CD4-positive, alpha-beta T cell (primary cell): Measurements from ENCODE around the gene SLC27A4. TPM values are rescaled to one million over a fixed set of nuclear protein-coding genes. Genes with fewer than 3 reads are reported as not detected.

Experiments
- ATAC-seq: fragments of 200-7000 bp; cut with Tn5 transposase; one replicate; pipeline ENCODE4 v1.10.0; 2022; ENCODE audit warnings: mild to moderate bottlenecking; ENCODE audit not compliant: poor library complexity
- CTCF ChIA-PET: fragments of 350-600 bp; sonication (Branson Sonifier 250); formaldehyde crosslinking; loops from one replicate; lab custom pipeline; 2021; ENCODE audit warnings: antibody characterized with exemption, inconsistent platforms; lab: Charles Lee
- POLR2A ChIA-PET: fragments of 350-600 bp; sonication (Branson Sonifier 250); formaldehyde crosslinking; loops from one replicate; lab custom pipeline; 2021; ENCODE audit warnings: antibody characterized with exemption, inconsistent platforms; lab: Charles Lee
- DNase-seq, 14 experiments: peaks; one replicate each; pipeline ENCODE4 v3.0.0-alpha.2; 2013 to 2020; ENCODE audit warnings: mixed read lengths in 2 of 14
- H3K27ac ChIP-seq, 2 donors: one replicate each; pipeline versions ENCODE4 v1.5.1 to v1.7.0; 2013; ENCODE audit warnings: low read length in 2 of 2, low read depth in 1 of 2, mild to moderate bottlenecking in 1 of 2
- H3K27me3 ChIP-seq, 2 experiments: 1 replicate in 1 of 2; 2 replicates in 1 of 2; pipeline versions ENCODE4 v1.6.1 to v1.7.0; 2013; ENCODE audit warnings: low read length in 2 of 2, control low read depth in 1 of 2, mild to moderate bottlenecking in 1 of 2, moderate library complexity in 1 of 2; ENCODE audit not compliant: insufficient read depth in 2 of 2, control insufficient read depth in 1 of 2
- H3K36me3 ChIP-seq: one replicate; pipeline ENCODE4 v1.6.1; 2013; ENCODE audit warnings: low read length, control low read depth; ENCODE audit not compliant: insufficient read depth
- H3K4me1 ChIP-seq: one replicate; pipeline ENCODE4 v1.6.1; 2013; ENCODE audit warnings: low read length, control low read depth; ENCODE audit not compliant: insufficient read depth
- H3K4me3 ChIP-seq: one replicate; pipeline ENCODE4 v1.5.1; 2013; ENCODE audit warnings: mild to moderate bottlenecking, low read length, moderate library complexity
- H3K9me3 ChIP-seq, 2 experiments: 1 replicate in 1 of 2; 2 replicates in 1 of 2; pipeline versions ENCODE4 v1.6.1 to v1.7.0; 2013; ENCODE audit warnings: low read length in 2 of 2, mild to moderate bottlenecking in 2 of 2, control low read depth in 1 of 2, moderate library complexity in 1 of 2; ENCODE audit not compliant: control insufficient read depth in 1 of 2, insufficient read depth in 1 of 2
- H3K27ac Mint-ChIP-seq: one replicate; pipeline ENCODE4 v1.8.0; 2020; ENCODE audit warnings: mixed read lengths
- H3K27me3 Mint-ChIP-seq: one replicate; pipeline ENCODE4 v1.8.0; 2021; ENCODE audit warnings: mixed read lengths
- H3K36me3 Mint-ChIP-seq: one replicate; pipeline ENCODE4 v1.8.0; 2021; ENCODE audit warnings: low read depth, mixed read lengths
- H3K4me1 Mint-ChIP-seq: one replicate; pipeline ENCODE4 v1.8.0; 2021; ENCODE audit warnings: low read depth, mixed read lengths
- H3K4me3 Mint-ChIP-seq: one replicate; pipeline ENCODE4 v1.8.0; 2020; ENCODE audit warnings: mild to moderate bottlenecking, mixed read lengths
- H3K9me3 Mint-ChIP-seq: one replicate; pipeline ENCODE4 v1.8.0; 2020; ENCODE audit warnings: mixed read lengths
- intact Hi-C, 2 experiments: fragments of 100-400 bp; cut with DNase I in 1 of 2; cut with micrococcal nuclease in 1 of 2; formaldehyde crosslinking; loops; one replicate each; pipeline versions ENCODE4 v1.15.1 to v1.9.0; 2023 to 2025; cut with DNase I, micrococcal nuclease
- total RNA-seq, 174 experiments: library from RNA in 2 of 174; stranded (reverse) in 2 of 174; gene quantifications; one replicate each; pipeline ENCODE4 v1.2.3 and lab custom pipeline; 2021 to 2026
- TF ChIP-seq, protein P1 (sequence below): fragments of 200-600 bp; IDR thresholded peaks from one replicate; pipeline ENCODE4 v1.8.0; 2022; ENCODE audit warnings: antibody characterized with exemption, mild to moderate bottlenecking

The SLC27A4 gene
- total RNA-seq, 2 experiments from 2014 or later, result 2.2 to 3.1 TPM

DNA sequence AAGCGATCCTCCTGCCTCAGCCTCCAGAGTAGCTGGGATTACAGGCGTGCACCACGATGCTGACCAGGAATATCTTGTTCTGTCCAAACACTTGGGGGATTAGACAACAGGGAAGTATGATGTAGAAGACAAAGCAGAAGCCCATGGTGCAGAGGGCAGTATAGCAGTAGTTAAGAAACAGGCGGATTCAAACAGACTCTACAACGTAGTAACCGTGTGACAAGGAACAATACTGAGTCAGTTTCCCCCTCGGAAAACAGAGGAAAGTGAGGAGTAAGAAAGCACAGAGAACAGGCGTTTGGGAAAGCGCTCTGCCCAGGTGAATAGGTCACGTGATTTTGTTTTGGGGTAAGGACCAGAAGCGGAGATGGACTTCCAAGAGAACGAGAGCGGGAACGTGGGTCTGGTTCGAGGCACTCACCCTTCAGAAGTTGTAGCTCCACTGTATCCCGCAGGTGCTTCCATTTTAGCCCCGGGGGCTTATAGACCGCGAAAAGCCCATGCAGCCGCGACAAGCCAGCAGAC, 18.4 kb upstream of the SLC27A4 start:
- H3K36me3 Mint-ChIP-seq, result peaks cover 46% of the 10 kb centered on the region
- peak overlapping the region; percentile 91 for H3K4me3 Mint-ChIP-seq
- DNase-seq (no peak), ATAC-seq (no peak)
- H3K9me3 Mint-ChIP-seq, result no peaks in the 10 kb centered on the region
- Histone ChIP-seq H3K27ac (peak overlapping the region; percentile 80 to 91), H3K9me3 (no peaks in the 10 kb centered on the region), H3K36me3 (peaks cover 29% of the 10 kb centered on the region), H3K4me3 (peak overlapping the region; percentile 80), H3K27me3 (no peaks in the 10 kb centered on the region), H3K4me1 (peaks cover 32% of the 10 kb centered on the region)
- peak overlapping the region; percentile 93 for H3K27ac Mint-ChIP-seq
- intact Hi-C loops, result loop anchor here (1.0 to 10.0 kb wide), 10 partner anchors 18 to 465 kb away; partner anchors contain the start of genes URM1 (in 2 of the 2), CIZ1 (in 1 of the 2), GOLGA2 (in 1 of the 2) and ODF2 (in 1 of the 2)
- ChIA-PET POLR2A (interaction anchor here (1.0 kb wide), 2 partner anchors 20 to 46 kb away, joined by 3 to 4 read pairs; no protein-coding TSS in a partner anchor), CTCF (interaction anchor here (0.7 to 1.5 kb wide), 2 partner anchors 19 to 44 kb away, joined by 3 to 5 read pairs; no protein-coding TSS in a partner anchor)
- TF ChIP-seq, protein P1, sequence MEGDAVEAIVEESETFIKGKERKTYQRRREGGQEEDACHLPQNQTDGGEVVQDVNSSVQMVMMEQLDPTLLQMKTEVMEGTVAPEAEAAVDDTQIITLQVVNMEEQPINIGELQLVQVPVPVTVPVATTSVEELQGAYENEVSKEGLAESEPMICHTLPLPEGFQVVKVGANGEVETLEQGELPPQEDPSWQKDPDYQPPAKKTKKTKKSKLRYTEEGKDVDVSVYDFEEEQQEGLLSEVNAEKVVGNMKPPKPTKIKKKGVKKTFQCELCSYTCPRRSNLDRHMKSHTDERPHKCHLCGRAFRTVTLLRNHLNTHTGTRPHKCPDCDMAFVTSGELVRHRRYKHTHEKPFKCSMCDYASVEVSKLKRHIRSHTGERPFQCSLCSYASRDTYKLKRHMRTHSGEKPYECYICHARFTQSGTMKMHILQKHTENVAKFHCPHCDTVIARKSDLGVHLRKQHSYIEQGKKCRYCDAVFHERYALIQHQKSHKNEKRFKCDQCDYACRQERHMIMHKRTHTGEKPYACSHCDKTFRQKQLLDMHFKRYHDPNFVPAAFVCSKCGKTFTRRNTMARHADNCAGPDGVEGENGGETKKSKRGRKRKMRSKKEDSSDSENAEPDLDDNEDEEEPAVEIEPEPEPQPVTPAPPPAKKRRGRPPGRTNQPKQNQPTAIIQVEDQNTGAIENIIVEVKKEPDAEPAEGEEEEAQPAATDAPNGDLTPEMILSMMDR, result no peak
- H3K27me3 Mint-ChIP-seq, result no peaks in the 10 kb centered on the region
- H3K4me1 Mint-ChIP-seq, result peaks cover 31% of the 10 kb centered on the region

GRCh38 chr9:128322404-128323211, 17.7 kb upstream of the SLC27A4 start, which contains the start of the genes COQ4 and TRUB2:
COQ4 (plus strand) TSS chr9:128322839; CDS start chr9:128322859, 20 bp downstream.
TRUB2 (minus strand) TSS chr9:128322447; CDS start chr9:128322408, 39 bp downstream.
- Histone ChIP-seq H3K4me3 (peak within 1 kb of the TSS; percentile 80), H3K27me3 (no peaks in the 10 kb centered on the region), H3K27ac (peak within 1 kb of the TSS; percentile 80 to 91), H3K9me3 (no peaks in the 10 kb centered on the region), H3K36me3 (peaks cover 23% of the 10 kb centered on the region), H3K4me1 (peaks cover 32% of the 10 kb centered on the region)
- intact Hi-C loops, result loop anchor here (1.0 to 10.0 kb wide), 10 partner anchors 18 to 465 kb away; partner anchors contain the start of genes URM1 (in 2 of the 2), CIZ1 (in 1 of the 2), GOLGA2 (in 1 of the 2) and ODF2 (in 1 of the 2)
- ChIA-PET CTCF (interaction anchor here (0.7 to 3.6 kb wide), 3 partner anchors 19 to 45 kb away, joined by 3 to 19 read pairs (median 5); no protein-coding TSS in a partner anchor), POLR2A (interaction anchor here (1.0 kb wide), 1 partner anchor 45 kb away, joined by 3 read pairs; no protein-coding TSS in a partner anchor)
- no peaks in the 10 kb centered on the region for H3K9me3 Mint-ChIP-seq
- peak within 1 kb of the TSS; percentile 93 for H3K27ac Mint-ChIP-seq
- H3K4me1 Mint-ChIP-seq, result peaks cover 31% of the 10 kb centered on the region
- DNase-seq (peak; percentile 87 to 96 (median 90)), ATAC-seq (peak; percentile 89)
- no peaks in the 10 kb centered on the region for H3K27me3 Mint-ChIP-seq
- peak within 1 kb of the TSS; percentile 91 for H3K4me3 Mint-ChIP-seq
- TF ChIP-seq, protein P1, result no peak
- H3K36me3 Mint-ChIP-seq, result peaks cover 41% of the 10 kb centered on the region

GRCh38 chr9:128323212-128323730, 17.1 kb upstream of the SLC27A4 start:
- POLR2A ChIA-PET, result no interaction called here
- ATAC-seq, result no peak
- H3K4me3 Mint-ChIP-seq, result peak overlapping the region; percentile 91

More at GRCh38 chr9:128323212-128323730, 17.1 kb upstream of the SLC27A4 start:
- CTCF ChIA-PET, result interaction anchor here (3.6 kb wide), 1 partner anchor 18 kb away, joined by 19 read pairs; no protein-coding TSS in a partner anchor
- TF ChIP-seq, protein P1, result no peak
- intact Hi-C loops, result loop anchor here (2.0 to 10.0 kb wide), 7 partner anchors 46 to 464 kb away; partner anchors contain the start of genes CIZ1 (in 1 of the 2), GOLGA2 (in 1 of the 2), ODF2 (in 1 of the 2) and PTGES2 (in 1 of the 2)
- Histone ChIP-seq H3K4me1 (peaks cover 32% of the 10 kb centered on the region), H3K9me3 (no peaks in the 10 kb centered on the region), H3K4me3 (peak overlapping the region; percentile 80), H3K36me3 (peaks cover 22% of the 10 kb centered on the region), H3K27ac (peak overlapping the region; percentile 80 to 91), H3K27me3 (no peaks in the 10 kb centered on the region)
- peak overlapping the region; percentile 93 for H3K27ac Mint-ChIP-seq
- peaks cover 43% of the 10 kb centered on the region for H3K36me3 Mint-ChIP-seq
- DNase-seq, result peak in 1 of 14 experiments; percentile 20
- no peaks in the 10 kb centered on the region for H3K27me3 Mint-ChIP-seq
- no peaks in the 10 kb centered on the region for H3K9me3 Mint-ChIP-seq
- H3K4me1 Mint-ChIP-seq, result peaks cover 31% of the 10 kb centered on the region
